Dermis blood vessel endothelial cell (primary cell): ENCODE results near the gene TASP1. TPM values are rescaled to one million over a fixed set of nuclear protein-coding genes. Genes with fewer than 3 reads are reported as not detected.

Experiments
- DNase-seq: peaks from one replicate; pipeline ENCODE4 v3.0.0; 2010
- total RNA-seq: library from RNA; depleted of rRNA; stranded (reverse); fragments of >200 nt; gene quantifications from 2 replicates; pipeline ENCODE4 v1.2.3, GENCODE V29; 2014

TASP1 gene
- total RNA-seq, 1 donor from 2014 or later, result 9.7 TPM

- DNase-seq, result no peak
Measured at GRCh38 chr20:13567663-13568062, 71.1 kb downstream of the TASP1 start.

- DNase-seq, result no peak
Measured at GRCh38 chr20:13563854-13564253, 74.9 kb downstream of the TASP1 start.

- DNase-seq, result no peak
Measured at GRCh38 chr20:13554706-13555105, 84.0 kb downstream of the TASP1 start.

GRCh38 chr20:13554076-13554475 is 84.7 kb downstream of the TASP1 start:
- DNase-seq, result no peak

- DNase-seq, result no peak
Measured at GRCh38 chr20:13552061-13552460, 86.7 kb downstream of the TASP1 start.

- peak; percentile 11 for DNase-seq
Measured at GRCh38 chr20:13549451-13549850, 89.3 kb downstream of the TASP1 start.

GRCh38 chr20:13546497-13547131 is 92.1 kb downstream of the TASP1 start:
- DNase-seq, result peak; percentile 84

- DNase-seq, result no peak
Measured at GRCh38 chr20:13545790-13546189, 92.9 kb downstream of the TASP1 start.

GRCh38 chr20:13543783-13544182 is 94.9 kb downstream of the TASP1 start:
- DNase-seq, result no peak

GRCh38 chr20:13535627-13536026 is 103.1 kb downstream of the TASP1 start:
- DNase-seq, result no peak

GRCh38 chr20:13533946-13534345 is 104.8 kb downstream of the TASP1 start:
- DNase-seq, result no peak

- no peak for DNase-seq
Measured at GRCh38 chr20:13530146-13530545, 108.6 kb downstream of the TASP1 start.

- DNase-seq, result no peak
Measured at GRCh38 chr20:13526551-13526950, 112.2 kb downstream of the TASP1 start.

GRCh38 chr20:13525225-13525940 is 113.3 kb downstream of the TASP1 start:
- DNase-seq, result peak; percentile 44

GRCh38 chr20:13524339-13524738 is 114.4 kb downstream of the TASP1 start:
- no peak for DNase-seq

GRCh38 chr20:13517831-13518230 is 120.9 kb downstream of the TASP1 start:
- no peak for DNase-seq

- no peak for DNase-seq
Measured at GRCh38 chr20:13515796-13516558, 122.8 kb downstream of the TASP1 start.

GRCh38 chr20:13515291-13515690 is 123.4 kb downstream of the TASP1 start:
- no peak for DNase-seq

- no peak for DNase-seq
Measured at GRCh38 chr20:13510837-13511488, 127.8 kb downstream of the TASP1 start.

- DNase-seq, result no peak
Measured at GRCh38 chr20:13507646-13508045, 131.1 kb downstream of the TASP1 start.

GRCh38 chr20:13501500-13501899 is 137.2 kb downstream of the TASP1 start:
- DNase-seq, result no peak

GRCh38 chr20:13494019-13494418 is 144.7 kb downstream of the TASP1 start:
- peak; percentile 3 for DNase-seq

- DNase-seq, result no peak
Measured at GRCh38 chr20:13493143-13493542, 145.6 kb downstream of the TASP1 start.
